ENCODE data around the gene BMS1.

- TF ChIP-seq CTCF (IDR thresholded peaks at IDR 0.05): no peak
- no peak for TF ChIP-seq EP300 (IDR thresholded peaks at IDR 0.05)
- TF ChIP-seq POLR2A (IDR thresholded peaks at IDR 0.05): no peak
Observed at GRCh38 chr10:42865716-42866114, 83.1 kb downstream of the BMS1 start.

Data from stomach (tissue), 4 donors.